ENCODE data around the gene RFXANK.

The RFXANK gene

DNA sequence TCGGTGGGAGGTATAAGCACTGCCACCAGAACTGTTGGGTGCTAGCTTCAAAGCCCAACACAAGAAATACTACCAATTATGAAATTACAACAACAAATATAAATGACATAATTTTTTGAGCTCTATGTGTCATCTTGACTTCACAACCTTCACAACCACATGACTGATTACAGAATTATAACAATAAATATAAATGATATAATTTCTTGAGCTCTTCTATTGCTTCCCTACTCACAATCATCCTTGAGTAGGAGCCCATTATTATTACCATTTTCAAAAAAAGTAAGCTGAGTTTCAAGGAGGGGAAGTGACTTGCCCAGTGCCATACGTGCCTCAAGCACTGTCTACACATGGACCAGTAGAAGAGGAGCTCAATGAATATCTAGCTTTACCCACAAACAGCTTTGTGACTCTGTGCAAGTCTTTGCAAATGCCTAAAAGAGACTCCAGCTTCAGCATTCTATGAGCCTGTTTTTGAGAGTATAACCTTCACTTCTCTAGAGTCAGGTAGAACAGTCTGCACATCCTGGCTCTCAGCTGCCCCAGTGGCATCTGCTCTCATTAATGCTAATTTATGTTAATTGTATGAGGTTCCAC is 42.3 kb downstream of the RFXANK start:
- no peak for DNase-seq

- DNase-seq, result no peak
These were observed 44.1 kb downstream of the RFXANK start for GRCh38 chr19:19236173-19236572.

DNA sequence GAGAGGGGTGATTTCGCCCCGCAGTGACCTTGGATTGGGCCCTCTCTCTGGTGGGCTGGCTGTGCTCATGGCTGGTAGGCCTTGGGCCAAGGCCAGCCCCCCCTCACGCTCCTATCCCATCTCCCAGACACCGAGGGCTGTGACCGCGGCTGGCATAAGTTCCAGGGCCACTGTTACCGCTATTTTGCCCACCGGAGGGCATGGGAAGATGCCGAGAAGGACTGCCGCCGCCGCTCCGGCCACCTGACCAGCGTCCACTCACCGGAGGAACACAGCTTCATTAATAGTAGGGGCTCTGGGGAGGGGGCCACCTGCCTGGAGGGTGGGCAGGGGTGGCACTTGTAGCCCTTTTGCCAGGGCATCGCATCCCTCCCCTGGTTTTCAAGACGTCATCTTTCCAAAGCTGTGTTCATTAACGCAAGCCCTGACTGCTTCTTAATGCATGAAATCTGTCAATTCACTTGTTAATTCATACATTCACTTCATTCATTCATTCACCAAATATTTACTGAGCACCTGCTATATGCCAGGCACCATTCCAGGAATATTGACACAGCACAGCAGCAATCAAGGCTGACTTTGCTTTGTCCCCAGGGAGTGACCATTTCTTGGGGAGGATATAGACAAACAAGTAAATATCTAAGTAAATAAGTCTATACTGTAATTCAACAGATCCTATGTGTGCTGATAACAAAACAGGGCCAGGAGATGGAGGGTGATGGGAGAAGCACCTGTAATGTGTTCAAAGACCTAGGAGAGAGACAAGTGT is 46.3 kb downstream of the RFXANK start:
- no peak for DNase-seq

GRCh38 chr19:19239675-19240074 is 47.6 kb downstream of the RFXANK start:
- no peak for DNase-seq

DNA sequence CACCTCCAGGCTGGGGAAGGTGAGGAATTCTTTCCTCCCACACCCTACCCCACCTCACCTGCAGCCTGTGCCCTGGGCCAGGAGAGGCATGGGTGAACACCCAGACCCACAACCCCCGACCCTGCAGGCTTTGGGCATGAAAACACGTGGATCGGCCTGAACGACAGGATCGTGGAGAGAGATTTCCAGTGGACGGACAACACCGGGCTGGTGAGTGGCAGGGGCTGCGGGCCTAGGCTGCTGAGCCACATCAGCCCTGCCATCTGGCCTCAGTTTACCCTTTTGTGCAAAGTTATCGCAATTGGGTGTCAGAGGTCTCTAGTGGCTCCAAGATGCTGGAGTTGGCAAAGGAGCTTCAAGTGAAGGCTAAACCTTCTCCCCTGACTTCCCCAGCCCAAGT is 48.4 kb downstream of the RFXANK start:
- DNase-seq, result no peak

GRCh38 chr19:19250196-19250801 is 58.2 kb downstream of the RFXANK start:
- no peak for DNase-seq

All from stimulated activated naive CD4-positive, alpha-beta T cell (primary cell).